Naive B cell (primary cell): ENCODE results near the gene CLRN1. TPM values are rescaled to one million over a fixed set of nuclear protein-coding genes. Genes with fewer than 3 reads are reported as not detected.

ENCODE experiments used
- ATAC-seq, 2 donors: fragments of 150-1000 bp; cut with Tn5 transposase; 2 replicates each; pipeline ENCODE4 v1.10.0; 2021; ENCODE audit warnings: low read depth in 2 of 2, mild to moderate bottlenecking in 2 of 2, moderate library complexity in 2 of 2
- DNase-seq: peaks from one replicate; pipeline ENCODE4 v3.0.0; 2022
- H3K27ac Mint-ChIP-seq, 6 donors: one replicate each; pipeline ENCODE4 v1.8.0; 2020 to 2022; ENCODE audit warnings: mild to moderate bottlenecking in 6 of 6, mixed read lengths in 6 of 6, moderate library complexity in 5 of 6, inconsistent platforms in 2 of 6
- H3K27me3 Mint-ChIP-seq, 3 donors: one replicate each; pipeline ENCODE4 v1.8.0; 2021 to 2022; ENCODE audit warnings: mixed read lengths in 3 of 3, mild to moderate bottlenecking in 1 of 3
- H3K36me3 Mint-ChIP-seq, 2 donors: one replicate each; pipeline ENCODE4 v1.8.0; 2020 to 2022; ENCODE audit warnings: mixed read lengths in 2 of 2, inconsistent platforms in 1 of 2, mild to moderate bottlenecking in 1 of 2
- H3K4me1 Mint-ChIP-seq, 3 donors: one replicate each; pipeline ENCODE4 v1.8.0; 2020 to 2022; ENCODE audit warnings: mixed read lengths in 3 of 3, inconsistent platforms in 1 of 3, mild to moderate bottlenecking in 1 of 3, moderate library complexity in 1 of 3
- H3K4me3 Mint-ChIP-seq, 8 donors: one replicate each; pipeline ENCODE4 v1.8.0; 2020 to 2022; ENCODE audit warnings: mild to moderate bottlenecking in 8 of 8, mixed read lengths in 8 of 8, moderate library complexity in 8 of 8, inconsistent platforms in 2 of 8
- H3K9me3 Mint-ChIP-seq, 7 donors: one replicate each; pipeline ENCODE4 v1.8.0; 2020 to 2022; ENCODE audit warnings: mixed read lengths in 7 of 7, mild to moderate bottlenecking in 5 of 7, inconsistent platforms in 2 of 7, moderate library complexity in 1 of 7
- polyA plus RNA-seq, 6 donors: library from polyadenylated mRNA; unstranded; fragments of 300-500 nt; fragmentation: Illumina TruSeq; gene quantifications; one replicate each; pipeline ENCODE4 v1.2.3, GENCODE V29; 2021; ENCODE audit warnings: low read depth in 6 of 6

The CLRN1 gene
- polyA plus RNA-seq, 6 donors from 2014 or later, result not detected

GRCh38 chr3:150902988-150903387 is 69.5 kb downstream of the CLRN1 start:
- Mint-ChIP-seq H3K27ac (no peak overlapping the region), H3K4me3 (no peak overlapping the region), H3K27me3 (peaks cover 11 to 25% (median 14%) of the 10 kb centered on the region in 3 donors), H3K36me3 (no peaks in the 10 kb centered on the region), H3K4me1 (no peaks in the 10 kb centered on the region), H3K9me3 (no peaks in the 10 kb centered on the region)
- ATAC-seq (no peak), DNase-seq (no peak)

GRCh38 chr3:150901793-150902192 is 70.7 kb downstream of the CLRN1 start:
- no peaks in the 10 kb centered on the region for H3K36me3 Mint-ChIP-seq
- H3K4me3 Mint-ChIP-seq, result peak overlapping the region in 1 of 8 donors; percentile 73
- DNase-seq (no peak), ATAC-seq (no peak)
- H3K9me3 Mint-ChIP-seq, result peaks cover 0 to 4% (median 0%) of the 10 kb centered on the region in 7 donors
- peaks cover 7 to 16% (median 12%) of the 10 kb centered on the region in 3 donors for H3K27me3 Mint-ChIP-seq
- no peaks in the 10 kb centered on the region for H3K4me1 Mint-ChIP-seq
- peak overlapping the region in 1 of 6 donors; percentile 21 for H3K27ac Mint-ChIP-seq

DNA sequence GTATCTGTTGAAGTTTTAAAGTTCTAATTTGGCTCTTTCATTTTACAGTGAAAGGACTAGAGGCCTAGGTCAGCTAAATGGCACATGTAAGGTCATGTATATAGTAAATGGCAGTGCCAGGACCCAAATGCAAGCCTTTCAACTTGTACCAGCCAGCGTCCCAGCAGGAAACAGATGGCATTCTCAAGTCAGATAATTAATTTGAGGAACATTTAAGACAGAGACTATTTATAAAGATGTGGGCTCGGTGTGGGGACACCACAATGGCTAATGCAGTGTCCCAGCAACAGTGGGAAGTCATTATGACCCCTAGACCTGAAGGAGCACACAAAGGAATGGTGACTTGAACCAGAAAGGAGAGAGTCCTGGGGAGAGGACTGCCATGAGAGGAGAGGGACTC is 73.4 kb downstream of the CLRN1 start:
- H3K27ac Mint-ChIP-seq, result no peak overlapping the region
- no peak overlapping the region for H3K4me3 Mint-ChIP-seq
- H3K27me3 Mint-ChIP-seq, result peaks cover 3 to 8% (median 7%) of the 10 kb centered on the region in 3 donors
- H3K36me3 Mint-ChIP-seq, result no peaks in the 10 kb centered on the region
- H3K4me1 Mint-ChIP-seq, result no peaks in the 10 kb centered on the region
- no peak for DNase-seq
- ATAC-seq, result no peak
- peaks cover 0 to 4% (median 0%) of the 10 kb centered on the region in 7 donors for H3K9me3 Mint-ChIP-seq

DNA sequence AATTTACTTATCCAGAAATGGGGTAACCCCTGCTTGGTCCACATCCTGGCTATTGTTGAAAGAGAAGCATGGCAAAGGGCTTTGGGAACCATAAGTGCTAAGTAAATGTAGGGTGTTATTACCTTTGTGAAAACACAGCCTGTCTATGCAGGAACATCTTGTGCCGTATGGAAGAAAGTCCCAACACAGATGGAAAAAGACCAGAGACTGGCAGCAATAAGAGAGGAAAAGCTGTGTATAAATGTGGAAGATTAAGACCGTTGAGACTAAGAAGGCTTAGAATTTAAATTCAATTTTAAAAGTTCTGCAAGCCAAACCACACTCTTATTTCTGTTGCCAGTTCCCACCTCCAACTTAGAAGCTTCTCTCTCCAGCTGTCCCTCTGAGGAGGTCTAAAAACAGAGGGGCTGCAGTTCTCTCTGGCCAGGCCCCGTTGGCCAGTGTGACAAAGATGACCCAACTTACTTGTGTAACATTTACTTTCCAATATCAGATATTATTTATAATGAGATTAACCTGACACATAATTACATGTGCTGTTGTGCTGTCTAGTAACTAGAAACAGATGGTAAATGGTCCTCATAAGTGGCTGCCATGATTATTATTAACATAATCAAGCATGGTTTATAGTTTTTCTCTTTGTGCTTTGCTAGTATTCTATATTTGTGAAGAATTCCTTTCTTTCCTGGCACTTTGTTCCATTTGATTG is 74.3 kb downstream of the CLRN1 start:
- no peak overlapping the region for H3K27ac Mint-ChIP-seq
- no peaks in the 10 kb centered on the region for H3K4me1 Mint-ChIP-seq
- ATAC-seq (no peak), DNase-seq (no peak)
- no peaks in the 10 kb centered on the region for H3K36me3 Mint-ChIP-seq
- H3K9me3 Mint-ChIP-seq, result peaks cover 0 to 4% (median 0%) of the 10 kb centered on the region in 7 donors
- no peak overlapping the region for H3K4me3 Mint-ChIP-seq
- peaks cover 3 to 8% (median 7%) of the 10 kb centered on the region in 3 donors for H3K27me3 Mint-ChIP-seq

DNA sequence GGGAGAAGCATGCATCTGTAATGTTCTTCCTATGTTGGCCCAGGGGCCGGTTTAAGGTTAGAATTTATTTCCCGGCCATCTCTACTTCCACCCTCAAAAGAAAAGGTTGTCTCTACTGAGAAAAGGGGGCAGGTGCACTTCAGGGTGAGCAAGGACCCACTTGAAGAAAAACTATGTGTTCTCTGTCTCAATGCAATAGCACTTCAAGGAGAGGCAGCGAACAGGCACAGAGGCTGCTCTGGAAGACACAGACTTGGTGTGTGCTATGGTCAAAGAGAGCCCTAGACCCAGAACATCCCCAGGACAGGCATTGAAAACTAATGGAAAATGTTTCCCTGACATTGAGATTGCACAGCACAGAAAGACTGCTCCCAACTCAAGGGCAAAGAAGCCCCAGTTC is 74.9 kb downstream of the CLRN1 start:
- H3K9me3 Mint-ChIP-seq, result peaks cover 0 to 4% (median 0%) of the 10 kb centered on the region in 7 donors
- peaks cover 3 to 8% (median 7%) of the 10 kb centered on the region in 3 donors for H3K27me3 Mint-ChIP-seq
- no peak overlapping the region for H3K4me3 Mint-ChIP-seq
- no peaks in the 10 kb centered on the region for H3K36me3 Mint-ChIP-seq
- DNase-seq, result no peak
- ATAC-seq, result no peak
- no peaks in the 10 kb centered on the region for H3K4me1 Mint-ChIP-seq
- no peak overlapping the region for H3K27ac Mint-ChIP-seq

DNA sequence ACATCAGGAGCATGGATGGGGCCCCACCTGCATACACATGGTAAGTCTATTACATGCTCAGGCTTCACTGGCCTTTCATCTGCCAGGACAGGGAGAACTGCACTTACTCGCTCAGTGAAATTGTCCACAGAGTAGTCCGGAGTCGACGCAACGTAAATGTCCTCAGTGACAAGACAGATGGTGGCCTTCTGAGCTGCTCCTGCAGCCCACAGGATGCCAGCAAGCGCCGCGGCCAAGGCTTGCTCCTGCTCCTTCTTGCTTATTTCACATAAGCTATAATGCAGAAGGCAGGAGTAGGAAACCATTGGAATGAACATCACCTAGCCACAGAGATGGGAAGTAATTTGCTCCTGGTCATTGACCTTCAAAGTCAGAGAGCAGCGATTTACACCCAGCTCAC is 81.7 kb downstream of the CLRN1 start:
- H3K4me1 Mint-ChIP-seq, result no peaks in the 10 kb centered on the region
- no peak for ATAC-seq
- no peaks in the 10 kb centered on the region for H3K36me3 Mint-ChIP-seq
- peaks cover 5 to 17% (median 11%) of the 10 kb centered on the region in 3 donors for H3K27me3 Mint-ChIP-seq
- no peak overlapping the region for H3K4me3 Mint-ChIP-seq
- H3K27ac Mint-ChIP-seq, result peak overlapping the region in 1 of 6 donors; percentile 11
- H3K9me3 Mint-ChIP-seq, result peaks cover 0 to 6% (median 4%) of the 10 kb centered on the region in 7 donors
- DNase-seq, result no peak

DNA sequence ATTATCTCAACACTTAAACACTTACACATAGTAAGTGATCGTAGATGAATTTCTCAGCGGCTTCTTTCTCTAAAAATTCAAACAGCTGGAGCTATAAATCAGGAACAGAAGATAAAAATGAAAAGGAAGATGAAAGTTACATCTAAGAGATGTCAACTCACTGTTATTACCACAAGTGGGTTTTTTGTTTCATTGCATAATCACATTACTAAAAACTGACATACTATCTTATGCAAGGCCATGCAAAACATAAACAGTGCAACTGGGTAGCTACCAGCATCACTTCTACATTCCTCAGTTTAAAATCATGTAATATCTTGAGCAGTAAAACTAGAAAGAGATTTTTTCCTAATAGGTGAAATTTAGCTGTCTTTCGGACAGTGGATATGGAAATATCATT is 82.2 kb downstream of the CLRN1 start:
- DNase-seq (no peak), ATAC-seq (no peak)
- H3K27ac Mint-ChIP-seq, result no peak overlapping the region
- no peaks in the 10 kb centered on the region for H3K36me3 Mint-ChIP-seq
- H3K4me1 Mint-ChIP-seq, result no peaks in the 10 kb centered on the region
- no peak overlapping the region for H3K4me3 Mint-ChIP-seq
- H3K9me3 Mint-ChIP-seq, result peaks cover 0 to 6% (median 4%) of the 10 kb centered on the region in 7 donors
- peaks cover 5 to 23% (median 11%) of the 10 kb centered on the region in 3 donors for H3K27me3 Mint-ChIP-seq

GRCh38 chr3:150889106-150889505 is 83.4 kb downstream of the CLRN1 start:
- no peak for DNase-seq
- Mint-ChIP-seq H3K4me3 (no peak overlapping the region), H3K4me1 (no peaks in the 10 kb centered on the region), H3K27me3 (peaks cover 5 to 33% (median 10%) of the 10 kb centered on the region in 3 donors), H3K9me3 (peaks cover 0 to 6% (median 4%) of the 10 kb centered on the region in 7 donors), H3K27ac (no peak overlapping the region), H3K36me3 (no peaks in the 10 kb centered on the region)
- ATAC-seq, result no peak

DNA sequence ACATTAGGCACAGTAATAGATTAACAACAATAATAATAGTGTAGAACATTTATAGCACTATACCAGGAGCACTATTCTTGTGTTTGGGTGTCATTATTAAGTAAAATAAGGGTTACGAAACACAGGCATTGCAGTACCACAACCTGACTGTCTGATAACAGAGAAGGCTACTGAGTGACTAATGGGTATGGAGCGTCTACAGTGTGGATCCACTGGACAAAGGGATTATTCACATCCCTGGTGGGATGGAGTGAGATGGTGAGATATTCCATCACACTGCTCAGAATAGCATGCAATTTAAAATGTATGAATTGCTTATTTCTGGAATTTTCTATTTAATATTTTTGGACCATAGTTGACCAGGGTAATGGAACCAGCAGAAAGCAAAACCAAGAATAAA is 85.5 kb downstream of the CLRN1 start:
- peaks cover 5 to 38% (median 14%) of the 10 kb centered on the region in 3 donors for H3K27me3 Mint-ChIP-seq
- DNase-seq (no peak), ATAC-seq (no peak)
- no peak overlapping the region for H3K27ac Mint-ChIP-seq
- H3K4me3 Mint-ChIP-seq, result no peak overlapping the region
- H3K9me3 Mint-ChIP-seq, result peaks cover 0 to 6% (median 4%) of the 10 kb centered on the region in 7 donors
- no peaks in the 10 kb centered on the region for H3K36me3 Mint-ChIP-seq
- no peaks in the 10 kb centered on the region for H3K4me1 Mint-ChIP-seq

DNA sequence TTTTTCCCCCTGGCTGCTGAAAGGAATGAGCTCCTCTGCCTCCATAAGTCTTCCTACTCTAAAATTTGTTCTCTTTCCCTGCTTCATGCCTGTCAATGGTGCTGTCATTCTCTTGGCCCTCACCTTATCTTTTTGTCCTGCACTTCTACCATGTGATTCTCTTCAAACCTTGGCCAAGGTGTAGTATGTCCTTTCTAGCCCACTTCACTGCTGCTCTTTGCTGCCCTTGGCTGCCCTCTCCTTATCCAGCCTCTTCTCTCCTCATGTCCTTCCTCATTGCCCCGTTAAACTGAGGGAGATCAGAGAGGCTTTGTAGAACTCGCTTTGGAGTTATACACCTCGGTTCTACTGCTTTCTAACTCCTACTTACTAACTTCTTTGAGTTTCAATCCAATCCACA is 87.0 kb downstream of the CLRN1 start:
- no peaks in the 10 kb centered on the region for H3K36me3 Mint-ChIP-seq
- DNase-seq (no peak), ATAC-seq (no peak)
- H3K4me3 Mint-ChIP-seq, result peak overlapping the region in 1 of 8 donors; percentile 1
- H3K27ac Mint-ChIP-seq, result no peak overlapping the region
- no peaks in the 10 kb centered on the region for H3K4me1 Mint-ChIP-seq
- H3K27me3 Mint-ChIP-seq, result peaks cover 5 to 38% (median 14%) of the 10 kb centered on the region in 3 donors
- peaks cover 0 to 6% (median 4%) of the 10 kb centered on the region in 7 donors for H3K9me3 Mint-ChIP-seq

GRCh38 chr3:150878996-150879575 is 93.4 kb downstream of the CLRN1 start:
- Mint-ChIP-seq H3K27ac (no peak overlapping the region), H3K4me3 (no peak overlapping the region), H3K9me3 (no peaks in the 10 kb centered on the region), H3K27me3 (peaks cover 0 to 5% (median 4%) of the 10 kb centered on the region in 3 donors), H3K4me1 (no peaks in the 10 kb centered on the region), H3K36me3 (no peaks in the 10 kb centered on the region)
- DNase-seq (no peak), ATAC-seq (no peak)

GRCh38 chr3:150878290-150878689 is 94.2 kb downstream of the CLRN1 start:
- ATAC-seq (no peak), DNase-seq (no peak)
- no peaks in the 10 kb centered on the region for H3K9me3 Mint-ChIP-seq
- no peaks in the 10 kb centered on the region for H3K27me3 Mint-ChIP-seq
- H3K4me3 Mint-ChIP-seq, result no peak overlapping the region
- H3K27ac Mint-ChIP-seq, result no peak overlapping the region
- no peaks in the 10 kb centered on the region for H3K36me3 Mint-ChIP-seq
- H3K4me1 Mint-ChIP-seq, result no peaks in the 10 kb centered on the region

DNA sequence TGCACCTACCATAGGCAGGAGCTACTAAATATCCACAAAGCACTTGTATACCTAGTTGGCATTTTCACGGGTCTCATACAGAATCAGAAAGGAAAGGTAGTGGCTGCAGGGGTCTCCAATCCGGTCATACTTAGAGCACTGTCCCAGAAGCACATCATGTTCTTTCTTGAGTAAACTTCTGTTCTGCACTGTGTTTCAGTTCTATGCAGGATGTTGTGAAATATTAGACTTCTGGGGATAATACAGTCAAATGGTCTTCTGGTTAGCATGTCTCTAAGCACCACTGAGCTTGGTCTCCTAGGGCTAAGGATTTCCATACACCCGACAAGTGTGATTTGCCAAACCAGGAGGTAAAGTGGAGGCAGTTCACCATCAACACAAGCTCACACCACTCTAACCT is 95.2 kb downstream of the CLRN1 start:
- no peak for ATAC-seq
- H3K4me3 Mint-ChIP-seq, result no peak overlapping the region
- no peaks in the 10 kb centered on the region for H3K27me3 Mint-ChIP-seq
- H3K4me1 Mint-ChIP-seq, result no peaks in the 10 kb centered on the region
- DNase-seq, result no peak
- H3K9me3 Mint-ChIP-seq, result no peaks in the 10 kb centered on the region
- no peak overlapping the region for H3K27ac Mint-ChIP-seq
- no peaks in the 10 kb centered on the region for H3K36me3 Mint-ChIP-seq

DNA sequence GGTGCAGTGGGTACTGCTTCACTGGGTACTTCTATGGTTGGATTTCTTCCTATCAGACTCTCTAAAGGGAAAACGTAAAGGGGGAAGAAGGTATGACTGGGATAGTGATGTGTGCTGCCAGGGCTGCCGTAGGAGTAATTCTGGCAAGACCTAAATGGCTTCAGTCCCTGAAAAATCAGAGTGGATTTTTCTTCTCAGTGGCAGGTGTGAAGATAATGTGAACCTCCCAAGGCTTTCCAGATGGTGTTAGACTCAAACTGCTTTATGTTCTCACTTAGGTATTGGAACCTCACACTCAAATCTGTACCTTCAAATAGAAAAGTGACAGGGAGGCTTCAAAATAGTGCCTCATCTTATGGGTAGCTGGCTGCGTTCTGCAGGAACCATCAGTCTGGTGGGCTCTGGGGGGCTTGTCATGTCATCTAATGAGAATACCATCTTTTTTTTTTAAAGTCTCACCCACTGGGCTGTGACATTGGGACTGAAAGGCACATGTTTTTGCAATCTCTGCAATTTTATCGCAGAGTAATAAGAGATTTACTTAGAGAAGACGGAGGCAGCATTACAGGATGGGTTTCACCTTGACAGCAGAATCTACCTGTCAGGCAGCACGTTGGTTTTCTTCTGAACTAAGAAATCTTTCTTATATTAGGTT is 95.8 kb downstream of the CLRN1 start:
- Mint-ChIP-seq H3K9me3 (no peaks in the 10 kb centered on the region), H3K4me3 (no peak overlapping the region), H3K27ac (peak overlapping the region in 1 of 6 donors; percentile 1), H3K36me3 (no peaks in the 10 kb centered on the region), H3K27me3 (no peaks in the 10 kb centered on the region), H3K4me1 (no peaks in the 10 kb centered on the region)
- no peak for DNase-seq
- no peak for ATAC-seq
